HG03064 (cell line): ENCODE results near the gene ING3.
"Not testable (repeated sequence)": the region's sequence is repeated elsewhere in the genome, so short reads cannot be mapped to it uniquely, and the experiment has no call there.

Experiments
- ATAC-seq: cut with Tn5 transposase; IDR thresholded peaks from one replicate; pipeline ENCODE4 v1.9.1; 2021; ENCODE audit warnings: low read depth; ENCODE audit not compliant: unreplicated experiment

ING3 gene

GRCh38 chr7:121000081-121000983, 49.8 kb downstream of the ING3 start:
- no peak for ATAC-seq

GRCh38 chr7:121001234-121001906, 50.8 kb downstream of the ING3 start:
- ATAC-seq = no peak

GRCh38 chr7:121002048-121002756, 51.6 kb downstream of the ING3 start:
- no peak for ATAC-seq

- ATAC-seq = no peak
Observed at GRCh38 chr7:121002757-121003200, 52.2 kb downstream of the ING3 start.

GRCh38 chr7:121003986-121004685, 53.6 kb downstream of the ING3 start:
- ATAC-seq = no peak

- not testable (repeated sequence) for ATAC-seq
Observed at GRCh38 chr7:121005058-121005457, 54.5 kb downstream of the ING3 start.

- ATAC-seq = no peak
Observed at GRCh38 chr7:121005996-121006584, 55.5 kb downstream of the ING3 start.

GRCh38 chr7:121006711-121007315, 56.2 kb downstream of the ING3 start:
- ATAC-seq = no peak

- ATAC-seq = no peak
Observed at GRCh38 chr7:121008816-121009215, 58.2 kb downstream of the ING3 start.

GRCh38 chr7:121011401-121011800, 60.8 kb downstream of the ING3 start:
- no peak for ATAC-seq

GRCh38 chr7:121012170-121012874, 61.7 kb downstream of the ING3 start:
- no peak for ATAC-seq

- no peak for ATAC-seq
Observed at GRCh38 chr7:121012919-121013318, 62.3 kb downstream of the ING3 start.

GRCh38 chr7:121015560-121015959, 65.0 kb downstream of the ING3 start:
- ATAC-seq = no peak

GRCh38 chr7:121016966-121017365, 66.4 kb downstream of the ING3 start:
- ATAC-seq = no peak

- ATAC-seq = no peak
Observed at GRCh38 chr7:121017586-121017985, 67.0 kb downstream of the ING3 start.

GRCh38 chr7:121019018-121019417, 68.4 kb downstream of the ING3 start:
- no peak for ATAC-seq

GRCh38 chr7:121020249-121020988, 69.8 kb downstream of the ING3 start:
- ATAC-seq = no peak
